Endodermal cell (in vitro differentiated cells): ENCODE results near the gene DYNLRB2. TPM values are rescaled to one million over a fixed set of nuclear protein-coding genes. Genes with fewer than 3 reads are reported as not detected.

Experiments used
- DNase-seq: peaks from one replicate; pipeline ENCODE4 v3.0.0-alpha.2; 2017
- H3K27ac ChIP-seq: 2 replicates; pipeline ENCODE4 v1.5.1; 2013; ENCODE audit warnings: mild to moderate bottlenecking, low read depth, low read length, moderate library complexity
- H3K27me3 ChIP-seq: 2 replicates; pipeline ENCODE4 v1.6.1; 2013; ENCODE audit warnings: mild to moderate bottlenecking, low read length, moderate library complexity; ENCODE audit not compliant: insufficient read depth, control insufficient read depth, poor library complexity, severe bottlenecking
- H3K36me3 ChIP-seq: 2 replicates; pipeline ENCODE4 v1.7.0; 2013; ENCODE audit warnings: mild to moderate bottlenecking, low read length, moderate library complexity; ENCODE audit not compliant: control insufficient read depth, insufficient read depth
- H3K4me1 ChIP-seq: one replicate; pipeline ENCODE4 v1.7.0; 2013; ENCODE audit warnings: low read length; ENCODE audit not compliant: control insufficient read depth, insufficient read depth
- H3K4me3 ChIP-seq: 2 replicates; pipeline ENCODE4 v1.5.1; 2013; ENCODE audit warnings: mild to moderate bottlenecking, low read length, moderate library complexity
- H3K9ac ChIP-seq: 2 replicates; pipeline ENCODE4 v1.6.1; 2013; ENCODE audit warnings: mild to moderate bottlenecking, low read length, moderate library complexity; ENCODE audit not compliant: poor library complexity, severe bottlenecking; ENCODE audit errors: extremely low read depth
- H3K9me3 ChIP-seq: 2 replicates; pipeline ENCODE4 v1.6.1; 2013; ENCODE audit warnings: mild to moderate bottlenecking, low read length, moderate library complexity; ENCODE audit not compliant: control insufficient read depth
- H3K27ac Mint-ChIP-seq: 2 replicates; pipeline ENCODE4 v1.8.0; 2020; ENCODE audit warnings: mixed read lengths
- H3K27me3 Mint-ChIP-seq: 2 replicates; pipeline ENCODE4 v1.8.0; 2021; ENCODE audit warnings: mild to moderate bottlenecking, mixed read lengths; ENCODE audit not compliant: insufficient read depth
- H3K36me3 Mint-ChIP-seq: 2 replicates; pipeline ENCODE4 v1.8.0; 2020; ENCODE audit warnings: low read depth, mixed read lengths
- H3K4me1 Mint-ChIP-seq: 2 replicates; pipeline ENCODE4 v1.8.0; 2020; ENCODE audit warnings: mixed read lengths
- H3K4me3 Mint-ChIP-seq: 2 replicates; pipeline ENCODE4 v1.8.0; 2020; ENCODE audit warnings: mild to moderate bottlenecking, moderate library complexity, mixed read lengths
- H3K9me3 Mint-ChIP-seq: 2 replicates; pipeline ENCODE4 v1.8.0; 2020; ENCODE audit warnings: mild to moderate bottlenecking, mixed read lengths
- CTCF ChIP-seq: fragments of 200-600 bp; sonication (generic); conservative IDR thresholded peaks from 2 replicates; pipeline ENCODE4 v1.5.0; 2021; ENCODE audit warnings: antibody characterized with exemption, mild to moderate bottlenecking
- WGBS, 2 experiments: methylation state at CpG; one replicate each; pipeline versions ENCODE4 v1.1.5 to v1.1.7; 2013; ENCODE audit warnings: missing lambda C conversion rate in 2 of 2, mixed read lengths in 1 of 2; ENCODE audit not compliant: insufficient coverage in 1 of 2, insufficient read length in 1 of 2; 5-methylcytosine and 5-hydroxymethylcytosine counted together
- total RNA-seq, 2 donors: library from RNA; stranded (reverse); fragmentation: NEBNext Ultra II Directional in 1 of 2; extraction: Animal tissue kit (Norgen Biotek cat#: 25700) in 1 of 2; gene quantifications; 2 replicates in 1 of 2; 3 replicates in 1 of 2; pipeline ENCODE4 v1.2.1, GENCODE V29; 2021

Gene DYNLRB2
- total RNA-seq, 2 donors from 2014 or later: not detected

GRCh38 chr16:80570106-80570478, 29.3 kb downstream of the DYNLRB2 start:
- Mint-ChIP-seq H3K27me3 (peaks cover 4% of the 10 kb centered on the region), H3K27ac (no peak overlapping the region), H3K36me3 (no peaks in the 10 kb centered on the region), H3K9me3 (peaks cover 2% of the 10 kb centered on the region), H3K4me3 (no peak overlapping the region), H3K4me1 (peaks cover 7% of the 10 kb centered on the region)
- Histone ChIP-seq H3K4me1 (no peaks in the 10 kb centered on the region), H3K4me3 (no peak overlapping the region), H3K9ac (no peak overlapping the region), H3K36me3 (no peaks in the 10 kb centered on the region), H3K9me3 (no peaks in the 10 kb centered on the region), H3K27me3 (no peaks in the 10 kb centered on the region), H3K27ac (no peak overlapping the region)
- DNase-seq: no peak
- TF ChIP-seq CTCF: no peak
- 85 to 88% methylated on average over 5 to 6 of the region's 6 CpGs for WGBS, 2 experiments

GRCh38 chr16:80573700-80574120, 32.9 kb downstream of the DYNLRB2 start:
- Histone ChIP-seq H3K9me3 (no peaks in the 10 kb centered on the region), H3K4me3 (no peak overlapping the region), H3K27ac (no peak overlapping the region), H3K9ac (no peak overlapping the region), H3K36me3 (no peaks in the 10 kb centered on the region), H3K4me1 (no peaks in the 10 kb centered on the region), H3K27me3 (no peaks in the 10 kb centered on the region)
- H3K9me3 Mint-ChIP-seq: peaks cover 2% of the 10 kb centered on the region
- no peak overlapping the region for H3K27ac Mint-ChIP-seq
- no peaks in the 10 kb centered on the region for H3K36me3 Mint-ChIP-seq
- peaks cover 7% of the 10 kb centered on the region for H3K4me1 Mint-ChIP-seq
- TF ChIP-seq CTCF: no peak
- WGBS, 2 experiments: 83 to 100% methylated on average over 1 to 6 of the region's 6 CpGs
- peaks cover 4% of the 10 kb centered on the region for H3K27me3 Mint-ChIP-seq
- no peak overlapping the region for H3K4me3 Mint-ChIP-seq
- no peak for DNase-seq

- no peaks in the 10 kb centered on the region for H3K36me3 ChIP-seq
- Mint-ChIP-seq H3K36me3 (no peaks in the 10 kb centered on the region), H3K27me3 (peaks cover under 1% of the 10 kb centered on the region), H3K9me3 (no peaks in the 10 kb centered on the region), H3K27ac (no peak overlapping the region), H3K4me3 (no peak overlapping the region), H3K4me1 (peaks cover 7% of the 10 kb centered on the region)
- H3K9ac ChIP-seq: no peak overlapping the region
- no peak overlapping the region for H3K27ac ChIP-seq
- no peak for DNase-seq
- no peak for TF ChIP-seq CTCF
- H3K9me3 ChIP-seq: peaks cover 5% of the 10 kb centered on the region
- no peaks in the 10 kb centered on the region for H3K27me3 ChIP-seq
- H3K4me3 ChIP-seq: no peak overlapping the region
- H3K4me1 ChIP-seq: no peaks in the 10 kb centered on the region
- WGBS, 2 experiments: 79 to 86% methylated on average over 1 of the region's 1 CpG
These were observed 35.6 kb downstream of the DYNLRB2 start for GRCh38 chr16:80576343-80576912.
